GM18858 (cell line): ENCODE measurements around the gene EFCAB14.
"Not testable (repeated sequence)": the region's sequence is repeated elsewhere in the genome, so short reads cannot be mapped to it uniquely, and the experiment has no call there.

Experiments
- ATAC-seq: cut with Tn5 transposase; IDR thresholded peaks from one replicate; pipeline ENCODE4 v1.9.1; 2021; ENCODE audit not compliant: unreplicated experiment

The EFCAB14 gene

DNA sequence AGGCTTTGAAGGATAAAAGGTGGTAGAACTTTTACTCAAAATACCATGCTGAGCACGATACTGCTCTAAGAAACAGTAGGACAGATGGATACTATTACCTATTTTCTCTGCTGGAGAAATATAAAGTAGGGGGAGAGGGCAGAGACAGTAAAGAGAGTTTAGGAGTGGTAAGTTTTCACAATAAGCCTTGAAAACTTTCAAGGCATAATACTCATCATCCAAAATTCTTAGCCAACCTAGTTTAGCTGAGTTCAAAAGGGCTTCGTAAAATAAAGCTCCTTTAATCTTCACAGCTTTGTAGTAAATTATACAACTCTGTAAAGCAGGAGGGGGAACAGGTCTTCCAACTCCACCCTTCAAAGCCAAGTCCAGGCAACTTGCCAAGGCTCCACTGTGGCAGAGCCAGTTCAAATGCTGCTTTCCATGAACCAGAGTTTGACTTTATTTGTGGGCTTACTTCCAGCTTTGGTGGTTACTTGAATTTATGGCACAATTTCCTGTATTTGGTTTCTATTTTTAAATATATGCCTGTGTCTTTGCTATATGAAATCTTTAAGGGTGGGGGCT, 31.7 kb downstream of the EFCAB14 start:
- ATAC-seq, result no peak

DNA sequence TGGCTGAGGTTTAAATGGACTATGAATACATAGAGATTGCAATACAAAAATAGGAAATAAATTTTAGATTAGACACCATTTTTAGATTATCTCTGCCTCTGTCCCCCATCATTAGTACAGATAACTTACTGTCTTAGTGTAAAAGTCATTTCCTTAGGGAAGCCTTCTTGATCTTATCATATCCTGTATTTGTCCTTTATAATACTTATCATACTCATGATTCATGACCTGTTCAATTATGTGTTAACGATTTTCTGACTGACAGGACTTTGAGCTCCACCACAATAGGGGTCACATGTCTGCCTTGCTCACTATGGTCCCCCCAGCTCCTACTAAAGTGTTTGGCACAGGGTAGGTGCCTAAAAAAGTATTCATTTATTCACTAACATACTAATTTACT, 32.7 kb downstream of the EFCAB14 start:
- no peak for ATAC-seq

DNA sequence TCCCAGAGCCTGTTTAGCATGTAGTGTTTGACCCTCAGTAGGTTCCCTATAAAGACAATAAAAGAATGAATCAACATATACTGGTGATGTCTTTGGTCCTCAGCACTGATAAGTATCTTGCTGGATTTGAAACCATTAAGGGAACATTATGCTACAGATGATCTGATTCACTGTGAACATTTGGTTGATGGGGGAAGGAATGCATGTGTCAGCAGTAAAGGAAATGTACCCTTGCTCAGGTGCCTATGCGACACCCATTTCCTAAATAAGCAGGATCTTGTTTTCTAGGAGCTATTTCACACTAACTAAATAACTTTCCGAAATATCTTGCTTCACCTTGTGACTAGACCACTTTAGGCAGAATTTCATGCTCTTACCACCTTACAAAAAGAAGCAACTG, 34.2 kb downstream of the EFCAB14 start:
- no peak for ATAC-seq

DNA sequence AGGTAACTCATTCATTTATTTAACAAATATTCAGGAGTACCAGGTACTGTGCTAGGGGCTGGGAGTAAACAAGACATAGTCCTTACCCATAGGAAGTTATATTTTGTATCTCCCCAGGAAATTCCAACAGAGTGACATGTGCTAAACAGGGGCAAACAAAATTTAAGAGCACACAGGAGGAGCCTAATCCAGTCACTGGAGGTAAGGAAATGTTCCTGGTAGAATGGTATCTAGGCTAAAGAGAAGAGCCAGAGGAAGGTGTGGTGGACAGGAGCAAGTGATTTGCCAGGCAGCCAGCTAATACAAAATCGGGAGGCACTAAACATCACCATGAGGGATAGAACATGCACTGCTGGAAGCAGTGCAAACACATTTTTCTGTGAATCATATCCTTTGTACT, 36.9 kb downstream of the EFCAB14 start:
- no peak for ATAC-seq

DNA sequence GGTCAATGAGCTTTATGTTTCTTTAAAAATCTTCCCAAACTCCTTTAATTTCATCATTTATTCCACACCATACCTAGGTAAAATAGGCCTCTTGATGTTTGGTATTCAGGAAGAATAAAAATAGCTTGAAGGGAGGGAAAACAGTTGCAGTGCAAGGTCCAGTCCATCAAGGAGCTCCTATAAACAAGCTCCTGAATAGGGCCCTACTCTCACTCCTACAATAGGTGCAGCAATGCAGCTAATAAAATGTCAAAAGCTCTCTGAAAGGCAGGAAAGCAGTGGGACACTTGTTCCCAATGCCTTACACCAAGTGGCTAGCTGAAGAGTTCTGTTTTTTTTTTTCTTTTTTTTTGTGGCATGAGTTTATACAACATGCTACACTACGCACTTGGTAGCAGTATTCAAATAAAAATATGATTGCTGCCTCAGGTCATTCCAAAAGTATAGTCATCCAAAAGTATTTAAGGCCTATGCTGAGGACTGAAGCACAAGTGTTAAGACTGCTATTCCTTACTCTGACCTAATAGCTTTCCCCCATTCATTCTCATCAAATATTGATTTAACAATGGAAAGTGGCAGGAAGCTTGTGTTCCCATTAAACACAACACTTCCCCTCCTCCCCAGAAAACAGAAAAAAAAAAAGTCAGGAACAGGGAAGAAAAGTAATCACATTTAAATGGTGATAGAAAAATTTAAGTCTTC, 37.4 kb downstream of the EFCAB14 start:
- no peak for ATAC-seq

DNA sequence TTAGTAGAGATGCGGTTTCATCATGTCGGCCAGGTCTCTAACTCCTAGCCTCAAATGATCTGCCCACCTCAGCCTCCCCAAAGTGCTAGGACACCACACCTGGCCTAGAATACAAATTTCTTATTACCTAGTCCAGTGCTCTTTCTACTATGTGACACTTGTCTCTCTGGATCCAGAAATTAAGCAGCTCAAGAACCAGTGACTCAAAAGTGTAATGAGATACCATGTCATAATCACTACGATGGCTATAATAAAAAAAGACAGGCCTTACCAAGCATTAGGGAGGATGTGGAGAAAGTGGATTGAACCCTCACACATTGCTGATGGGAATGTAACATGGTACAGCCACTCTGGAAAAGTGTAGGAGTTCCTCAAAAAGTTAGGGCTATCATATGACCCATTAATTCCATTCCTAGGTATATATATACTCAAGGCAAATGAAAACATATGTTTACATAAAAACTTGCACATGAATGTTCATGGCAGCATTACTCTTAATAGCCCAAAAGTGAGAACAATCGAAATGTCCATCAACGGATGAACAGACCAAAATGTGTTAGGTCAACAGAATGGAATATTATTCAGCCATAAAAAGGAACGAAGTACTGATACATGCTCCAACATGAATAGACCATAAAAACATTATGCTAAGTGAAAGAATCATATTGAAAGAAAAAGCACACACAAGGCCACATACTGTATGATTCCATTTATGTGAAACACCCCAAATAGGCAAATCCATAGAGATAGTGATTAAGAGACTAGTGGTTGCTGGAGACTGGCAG, 38.9 kb downstream of the EFCAB14 start:
- ATAC-seq, result no peak

DNA sequence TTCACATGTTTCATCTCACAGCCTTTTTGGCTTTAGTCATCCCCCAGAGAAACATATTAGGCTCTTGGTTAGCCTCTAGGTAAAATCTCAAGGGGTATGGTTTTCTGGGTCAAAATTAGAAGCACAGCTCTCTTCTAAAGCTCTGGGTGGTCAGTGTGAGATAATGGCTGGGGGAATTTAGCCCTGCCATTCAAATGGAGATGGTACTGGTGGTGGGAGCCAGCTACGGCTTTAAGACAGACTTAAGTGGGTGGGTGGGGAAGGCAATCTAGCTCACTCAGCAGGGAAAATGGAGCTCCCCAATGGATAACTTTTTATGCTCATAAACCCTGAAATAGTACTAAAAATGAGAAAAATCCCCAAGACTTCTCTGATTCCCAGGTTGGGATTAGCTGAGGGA, 41.6 kb downstream of the EFCAB14 start:
- ATAC-seq, result no peak

DNA sequence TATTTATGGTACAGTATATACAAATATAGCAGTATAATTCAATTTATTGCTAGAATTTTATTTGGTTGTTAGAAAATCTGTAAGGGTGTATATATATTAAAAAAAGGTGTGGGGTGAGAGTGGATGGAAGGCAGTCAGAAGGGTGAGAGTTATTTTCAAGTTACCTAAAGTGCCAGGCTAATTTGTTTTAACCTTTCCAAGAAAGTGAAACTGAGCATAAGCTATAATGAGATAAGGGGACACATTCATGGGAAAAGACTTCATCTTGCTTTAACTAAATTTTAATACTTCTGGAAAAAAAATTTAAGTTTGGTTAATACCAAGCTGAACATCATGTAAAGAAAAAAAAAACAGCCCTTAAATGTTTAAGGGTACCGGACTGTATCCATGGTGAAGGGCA, 42.4 kb downstream of the EFCAB14 start:
- ATAC-seq, result no peak

DNA sequence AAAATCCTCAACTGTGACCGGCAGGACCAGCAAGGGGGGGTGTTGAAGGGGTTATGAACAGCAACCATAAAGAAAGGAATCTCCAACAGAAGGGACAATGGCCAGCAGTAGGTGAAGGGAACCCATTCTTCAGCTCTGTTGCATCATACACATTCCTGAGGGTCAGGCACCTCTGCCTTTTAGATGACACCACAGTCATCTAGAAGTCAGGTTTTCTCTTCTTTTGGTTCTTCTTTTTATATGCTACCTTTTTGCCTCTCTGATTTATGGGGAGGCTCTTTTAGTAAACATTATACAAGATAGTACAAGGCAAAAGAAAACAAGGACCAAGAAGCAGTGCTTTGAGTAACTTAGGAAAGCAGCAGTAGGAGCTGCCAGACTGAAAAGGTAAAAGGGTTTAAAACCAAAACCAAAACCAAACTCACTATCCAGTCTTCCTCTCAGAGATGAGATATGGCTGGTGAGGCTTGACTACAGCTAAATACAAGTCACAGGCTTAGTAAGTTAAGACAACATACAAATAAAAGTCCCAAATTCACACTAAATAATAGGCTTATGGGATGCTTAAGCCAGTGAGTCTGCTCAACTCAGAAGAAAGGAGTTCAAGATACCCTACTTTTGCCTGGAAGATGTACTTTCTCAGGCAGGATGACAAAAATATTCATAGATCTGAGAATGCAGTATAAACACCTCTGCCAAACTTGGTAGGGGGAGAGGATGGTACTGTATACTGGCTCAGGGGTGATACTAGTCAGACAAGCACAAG, 43.2 kb downstream of the EFCAB14 start:
- ATAC-seq, result peak; percentile 76

DNA sequence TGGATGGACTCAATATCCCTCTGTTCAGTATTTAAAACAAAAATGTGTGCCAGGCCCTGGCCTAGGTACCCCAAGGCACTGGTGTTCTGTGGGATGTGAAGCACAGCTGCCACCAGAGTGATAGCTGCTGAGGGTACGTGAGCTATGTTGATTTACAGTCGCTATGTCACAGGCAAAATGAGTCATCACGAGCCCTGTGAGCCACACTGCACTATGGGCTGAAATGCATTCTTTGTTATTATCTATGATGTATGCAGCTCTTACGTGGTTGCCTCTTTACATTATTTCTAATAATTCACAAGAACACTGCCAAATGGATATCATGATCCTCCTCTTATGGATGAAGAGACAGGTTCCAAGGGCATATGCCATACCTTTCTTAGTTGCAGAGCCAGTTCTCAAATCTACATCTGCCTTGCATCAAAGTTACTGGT, 45.1 kb downstream of the EFCAB14 start:
- ATAC-seq, result no peak

DNA sequence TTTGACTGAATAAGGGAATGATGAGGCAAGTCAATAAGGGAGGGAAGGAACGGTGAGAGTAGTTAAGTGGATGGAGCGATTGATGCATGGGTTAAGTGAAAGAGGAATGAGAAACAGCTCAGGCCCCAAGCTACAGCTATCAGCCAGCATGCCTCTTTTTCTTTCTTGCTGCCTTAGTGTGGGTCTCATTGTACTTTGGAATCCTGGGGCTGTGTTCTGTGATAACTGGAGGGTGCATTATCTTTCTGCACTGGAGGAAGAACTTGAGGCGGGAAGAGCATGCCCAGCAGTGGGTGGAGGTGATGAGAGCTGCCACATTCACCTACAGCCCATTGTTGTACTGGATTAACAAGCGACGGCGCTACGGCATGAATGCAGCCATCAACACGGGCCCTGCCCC, 46.2 kb downstream of the EFCAB14 start:
- ATAC-seq, result no peak

DNA sequence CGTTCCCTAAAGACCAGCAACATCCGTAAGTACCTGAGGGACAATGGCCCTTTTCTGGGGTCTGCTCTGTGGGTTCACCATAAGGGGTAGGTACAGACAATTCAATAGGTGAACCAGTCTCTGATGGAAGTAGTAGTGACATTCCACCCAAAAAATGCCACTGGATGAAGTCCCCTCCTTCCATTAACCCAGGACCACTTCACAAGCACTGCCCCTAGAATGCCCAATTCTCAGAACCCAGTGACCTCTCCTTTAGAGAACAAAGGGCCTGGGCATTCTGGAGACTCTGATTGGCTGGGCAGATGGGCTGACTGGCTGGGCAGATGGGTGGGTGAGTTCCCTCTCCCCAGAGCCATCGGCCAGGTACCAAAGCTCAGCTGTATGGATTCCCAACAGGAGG, 47.4 kb downstream of the EFCAB14 start, which contains the start of gene TEX38:
TSS of gene TEX38 (plus strand) at position 301 of the 400 bp plus-strand sequence. CDS start at position 382, 81 bp downstream.
- no peak for ATAC-seq

DNA sequence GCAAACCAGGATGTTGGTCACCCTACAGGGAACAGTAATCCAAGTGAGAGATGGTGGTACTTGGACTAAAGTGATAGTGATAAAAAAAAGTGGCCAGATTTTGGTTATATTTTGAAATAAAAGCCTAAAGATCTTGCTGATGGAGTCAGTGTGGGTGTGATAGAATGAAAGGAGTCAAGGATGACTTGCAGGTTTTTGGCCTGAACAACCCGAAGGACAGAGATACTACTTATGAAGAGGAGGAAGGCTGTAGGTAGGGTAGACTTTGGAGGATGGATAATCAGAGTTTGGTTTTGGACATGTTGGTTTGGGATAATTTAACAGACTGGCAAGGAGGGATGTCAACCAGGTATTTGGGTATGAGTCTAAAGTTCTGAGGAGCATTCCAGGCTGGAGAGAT, 48.8 kb downstream of the EFCAB14 start:
- no peak for ATAC-seq

DNA sequence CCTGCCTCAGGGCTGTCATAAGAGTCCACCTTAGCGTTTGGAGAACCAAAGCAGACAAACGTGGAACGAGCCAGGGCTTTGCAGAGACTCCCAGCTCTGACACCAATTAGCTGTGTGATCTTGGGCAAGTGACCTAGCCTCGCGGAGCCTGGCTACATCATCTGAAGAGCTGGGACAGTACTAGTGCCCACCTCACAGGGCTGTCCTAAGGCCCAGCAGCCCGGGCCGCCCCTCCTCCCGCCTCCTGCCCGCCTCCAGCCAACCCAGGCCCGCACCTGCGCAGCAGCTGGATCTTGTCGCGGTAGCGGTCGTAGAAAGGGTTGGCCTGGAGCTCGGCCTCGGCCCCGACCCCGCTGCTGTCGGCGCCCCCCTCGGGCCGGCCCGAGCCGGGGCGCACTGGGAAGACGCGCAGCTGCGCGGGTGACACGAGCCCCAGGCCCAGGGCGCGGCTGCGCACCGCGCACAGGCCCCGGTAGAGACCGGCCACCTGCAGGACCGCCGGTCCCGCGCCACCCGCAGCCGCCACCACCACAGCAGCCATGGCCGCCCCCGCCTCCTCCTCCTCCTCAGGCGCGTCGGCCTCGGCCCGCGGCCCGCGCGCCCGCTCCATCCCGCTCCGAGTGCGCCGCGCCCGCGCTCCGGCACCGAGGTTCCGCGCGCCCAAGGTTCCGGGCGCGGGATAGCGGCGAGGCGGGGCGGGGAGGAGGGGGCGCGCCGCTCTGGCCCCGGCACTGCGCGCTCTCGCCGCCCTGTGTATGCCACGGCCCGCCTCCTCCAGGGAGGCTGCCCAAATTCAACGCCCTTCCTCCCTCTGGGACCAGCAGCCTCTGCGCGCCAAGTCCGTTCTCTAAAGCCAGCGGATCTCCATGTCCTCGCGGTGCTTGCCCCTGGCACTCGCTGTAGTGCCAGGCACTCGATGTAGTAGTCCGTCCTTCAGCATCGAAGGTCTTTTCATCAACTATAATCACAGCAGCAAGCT, 50.8 kb downstream of the EFCAB14 start, which contains the start of gene ATPAF1:
TSS of gene ATPAF1 (minus strand) at position 583 of the 979 bp plus-strand sequence. CDS start at position 541, 42 bp downstream.
- peak; percentile 58 for ATAC-seq

DNA sequence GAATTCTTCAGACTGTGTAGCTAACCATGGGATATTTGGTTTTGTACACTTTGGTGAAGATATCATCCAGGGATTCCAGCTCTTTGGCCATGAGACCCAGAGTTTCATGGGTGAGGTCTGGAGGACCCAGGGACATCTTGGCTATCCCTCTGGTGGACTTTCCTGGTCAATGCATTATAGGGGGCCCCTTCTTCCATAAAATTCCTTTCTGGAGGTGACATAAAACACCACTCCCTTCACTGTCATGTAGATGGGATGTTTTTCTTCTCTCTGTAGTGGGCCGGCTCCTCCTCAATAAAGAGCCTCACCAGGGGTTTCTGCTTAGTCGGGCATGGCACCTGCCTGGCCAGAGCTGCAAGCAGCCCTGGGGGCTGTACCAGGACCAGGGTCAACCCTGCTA, 52.9 kb downstream of the EFCAB14 start:
- ATAC-seq, result no peak

DNA sequence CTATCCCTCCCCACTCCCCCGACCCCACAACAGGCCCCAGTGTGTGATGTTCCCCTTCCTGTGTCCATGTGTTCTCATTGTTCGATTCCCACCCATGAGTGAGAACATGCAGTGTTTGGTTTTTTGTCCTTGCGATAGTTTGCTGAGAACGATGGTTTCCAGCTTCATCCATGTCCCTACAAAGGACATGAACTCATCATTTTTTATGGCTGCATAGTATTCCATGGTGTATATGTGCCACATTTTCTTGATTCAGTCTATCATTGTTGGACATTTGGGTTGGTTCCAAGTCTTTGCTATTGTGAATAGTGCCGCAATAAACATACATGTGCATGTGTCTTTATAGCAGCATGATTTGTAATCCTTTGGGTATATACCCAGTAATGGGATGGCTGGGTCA, 56.0 kb downstream of the EFCAB14 start:
- ATAC-seq, result not testable (repeated sequence)

DNA sequence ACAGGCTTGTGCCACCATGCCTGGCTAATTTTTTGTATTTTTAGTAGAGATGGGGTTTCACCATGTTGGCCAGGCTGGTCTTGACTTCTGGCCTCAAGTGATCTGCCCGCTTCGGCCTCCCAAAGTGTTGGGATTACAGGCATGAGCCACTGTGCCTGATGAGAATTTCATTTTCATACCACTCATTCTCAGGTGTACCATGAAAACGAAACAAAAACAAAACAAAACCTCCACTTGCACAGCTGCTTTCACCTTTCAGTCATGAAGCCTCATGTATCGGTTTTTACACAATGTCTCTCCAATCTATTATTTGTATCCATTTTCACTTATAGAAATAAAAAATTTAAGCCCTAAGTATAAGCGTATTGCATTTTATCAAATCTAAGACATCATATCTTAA, 58.8 kb downstream of the EFCAB14 start:
- ATAC-seq, result peak; percentile 74

DNA sequence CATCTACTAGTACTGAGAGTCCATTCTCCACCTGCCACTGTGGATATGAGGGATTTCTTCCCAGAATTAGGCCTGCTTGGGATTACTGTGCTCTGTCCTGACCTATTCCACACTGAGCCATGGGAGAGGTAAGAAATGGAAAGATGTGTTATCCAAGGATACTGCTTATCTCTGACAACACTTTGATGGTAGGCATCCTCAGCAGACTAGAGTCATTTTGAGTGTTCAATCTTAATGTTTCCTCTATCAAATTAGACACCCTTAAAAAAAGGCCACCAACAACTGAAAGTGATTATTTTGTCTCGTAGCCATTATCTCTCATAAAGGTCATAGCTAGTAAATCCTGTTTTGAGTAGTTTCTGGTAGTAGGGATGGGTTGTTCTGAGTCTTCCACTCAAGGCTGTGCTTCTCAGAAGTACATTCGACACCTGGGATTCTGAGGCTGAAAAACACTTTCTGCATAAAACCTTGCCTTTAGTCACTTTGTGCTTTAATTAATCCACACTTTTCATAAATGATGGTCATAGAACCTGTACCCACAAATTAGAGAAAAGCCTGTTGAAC, 59.5 kb downstream of the EFCAB14 start:
- ATAC-seq, result no peak

DNA sequence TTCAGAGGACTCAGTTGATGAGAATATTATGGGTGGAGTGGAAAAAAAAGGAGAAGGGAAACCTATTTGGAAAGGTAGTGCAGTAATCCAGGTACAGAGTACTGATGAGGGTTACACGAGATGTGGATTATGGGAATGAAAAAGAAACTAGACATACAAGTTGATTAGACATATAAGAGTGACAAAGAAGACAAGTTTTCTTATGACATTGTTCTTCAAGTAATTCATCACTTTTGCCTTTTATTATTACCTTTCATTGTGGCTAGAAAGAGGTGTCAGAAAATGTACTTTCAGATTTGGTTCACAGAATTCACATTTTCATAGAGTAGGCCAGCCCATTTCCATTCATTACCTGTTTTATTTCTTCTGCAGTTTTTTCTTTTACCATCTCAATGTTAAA, 61.1 kb downstream of the EFCAB14 start:
- no peak for ATAC-seq

DNA sequence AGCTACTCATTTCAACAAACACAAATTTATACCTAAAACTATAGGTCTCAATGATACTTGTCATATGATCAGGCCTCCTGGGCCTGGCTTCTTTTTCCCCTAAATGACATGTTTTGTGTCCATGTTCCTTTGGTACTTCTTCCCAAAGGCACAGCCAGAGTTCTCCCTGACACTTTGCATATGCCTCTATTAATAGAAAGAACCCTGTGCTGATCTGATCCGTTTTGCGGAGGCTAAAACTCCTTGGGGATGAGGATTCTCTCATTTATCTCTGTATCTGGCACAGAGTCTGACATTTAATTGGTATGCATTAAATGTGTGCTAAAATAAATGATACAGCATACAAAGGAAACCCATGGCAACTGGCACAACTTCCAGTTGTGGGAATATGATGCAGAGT, 62.3 kb downstream of the EFCAB14 start:
- ATAC-seq, result no peak
